ENCODE results near the gene ITGA7. TPM values are rescaled to one million over a fixed set of nuclear protein-coding genes. Genes with fewer than 3 reads are reported as not detected.

The ITGA7 gene
- polyA plus RNA-seq, 4 donors: 24.3 to 41.0 (median 29.2) TPM

DNA sequence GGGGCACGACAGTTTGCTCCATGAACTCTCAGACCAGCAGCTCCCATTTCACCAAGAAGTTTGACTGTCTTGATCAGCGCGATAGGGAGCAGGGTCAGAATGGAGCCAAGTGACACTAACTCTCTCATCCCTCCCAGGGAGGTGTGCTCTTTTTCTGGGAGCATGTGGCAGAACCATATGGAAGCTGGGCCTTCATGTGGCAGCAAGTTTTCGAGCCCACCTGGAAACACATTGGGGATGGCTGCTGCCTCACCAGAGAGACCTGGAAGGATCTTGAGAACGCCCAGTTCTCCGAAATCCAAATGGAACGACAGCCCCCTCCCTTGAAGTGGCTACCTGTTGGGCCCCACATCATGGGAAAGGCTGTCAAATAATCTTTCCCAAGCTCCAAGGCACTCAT, 24.0 kb downstream of the ITGA7 start:
- DNase-seq (ENCODE audit: low read depth in 4 of 4, low spot score in 3 of 4): no peak

DNA sequence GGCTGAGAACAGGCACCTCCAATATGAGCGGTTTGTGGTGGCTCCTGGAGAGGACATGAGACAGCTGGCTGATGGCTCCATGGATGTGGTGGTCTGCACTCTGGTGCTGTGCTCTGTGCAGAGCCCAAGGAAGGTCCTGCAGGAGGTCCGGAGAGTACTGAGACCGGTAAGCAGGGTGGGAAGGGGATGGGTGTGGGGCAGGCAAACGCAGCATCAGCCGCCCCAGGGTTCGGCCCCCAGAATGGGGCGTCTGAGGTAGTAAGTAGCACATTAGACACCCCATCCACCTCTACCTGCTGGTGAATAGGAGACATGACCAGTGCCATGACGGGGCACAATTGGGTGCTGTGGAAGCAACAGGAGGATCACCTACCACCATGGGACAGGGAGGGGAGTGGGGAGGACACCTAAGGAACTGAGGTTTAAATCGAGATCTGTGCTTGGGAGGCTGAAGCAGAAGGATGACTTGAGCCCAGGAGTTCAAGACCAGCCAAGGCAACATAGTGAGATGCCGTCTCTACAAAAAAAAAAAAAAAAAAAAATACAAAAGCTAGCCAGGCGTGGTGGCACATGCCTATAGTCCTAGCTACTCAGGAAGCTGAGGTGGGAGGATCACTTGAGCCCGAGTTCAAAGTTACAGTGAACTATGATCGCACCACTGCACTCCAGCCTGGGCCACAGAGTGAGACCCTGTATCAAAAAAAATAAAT, 25.5 kb downstream of the ITGA7 start:
- no peak for DNase-seq (ENCODE audit: low read depth in 4 of 4, low spot score in 3 of 4)

DNA sequence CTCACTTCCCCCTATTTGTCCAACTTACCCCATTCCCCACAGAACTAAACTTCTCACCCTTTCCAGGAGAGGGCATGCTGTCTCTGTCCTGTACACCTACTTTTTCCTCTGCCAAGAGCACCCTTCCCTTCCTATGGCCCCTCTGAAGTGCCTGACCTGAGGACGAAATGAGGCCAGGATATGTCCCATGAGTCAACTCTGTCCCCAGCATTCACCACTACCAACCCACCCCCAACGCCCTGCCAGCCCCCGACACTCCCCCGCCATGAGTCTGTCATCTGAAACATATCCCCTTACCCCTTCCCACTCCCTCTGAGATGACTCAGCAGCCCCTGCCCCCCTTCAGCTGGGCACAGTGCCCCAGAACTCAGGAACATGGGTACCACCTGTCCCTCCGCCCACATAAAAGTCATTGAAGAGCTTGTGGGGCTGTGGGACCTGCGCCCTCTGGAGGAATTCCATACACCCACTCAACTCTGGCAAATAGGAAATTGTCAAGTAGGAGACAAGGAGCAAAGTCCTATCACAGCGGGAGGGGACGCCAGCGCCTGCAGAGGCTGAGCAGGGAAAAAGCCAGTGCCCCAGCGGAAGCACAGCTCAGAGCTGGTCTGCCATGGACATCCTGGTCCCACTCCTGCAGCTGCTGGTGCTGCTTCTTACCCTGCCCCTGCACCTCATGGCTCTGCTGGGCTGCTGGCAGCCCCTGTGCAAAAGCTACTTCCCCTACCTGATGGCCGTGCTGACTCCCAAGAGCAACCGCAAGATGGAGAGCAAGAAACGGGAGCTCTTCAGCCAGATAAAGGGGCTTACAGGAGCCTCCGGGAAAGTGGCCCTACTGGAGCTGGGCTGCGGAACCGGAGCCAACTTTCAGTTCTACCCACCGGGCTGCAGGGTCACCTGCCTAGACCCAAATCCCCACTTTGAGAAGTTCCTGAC, 26.3 kb downstream of the ITGA7 start:
- peak; percentile 39 to 67 (median 55) for DNase-seq (ENCODE audit: low read depth in 4 of 4, low spot score in 3 of 4)

DNA sequence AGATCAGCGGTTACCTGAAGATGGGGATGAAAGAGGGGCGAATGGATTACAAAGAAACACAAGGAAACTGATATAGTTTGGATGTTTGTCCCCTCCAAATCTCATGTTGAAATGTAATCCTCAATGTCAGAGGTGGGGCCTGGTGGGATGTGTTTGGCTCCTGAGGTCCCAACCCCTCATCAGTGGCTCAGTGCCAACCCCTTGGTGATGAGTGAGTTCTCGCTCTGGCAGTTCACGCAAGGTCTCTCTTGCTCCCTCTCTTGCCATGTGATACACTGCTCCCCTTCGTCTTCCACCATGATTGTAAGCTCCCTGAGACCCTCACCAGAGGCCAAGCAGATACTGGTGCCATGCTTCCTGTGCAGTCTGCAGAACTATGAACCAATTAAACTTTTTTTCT, 28.0 kb downstream of the ITGA7 start:
- DNase-seq (ENCODE audit: low read depth in 4 of 4, low spot score in 3 of 4): no peak

DNA sequence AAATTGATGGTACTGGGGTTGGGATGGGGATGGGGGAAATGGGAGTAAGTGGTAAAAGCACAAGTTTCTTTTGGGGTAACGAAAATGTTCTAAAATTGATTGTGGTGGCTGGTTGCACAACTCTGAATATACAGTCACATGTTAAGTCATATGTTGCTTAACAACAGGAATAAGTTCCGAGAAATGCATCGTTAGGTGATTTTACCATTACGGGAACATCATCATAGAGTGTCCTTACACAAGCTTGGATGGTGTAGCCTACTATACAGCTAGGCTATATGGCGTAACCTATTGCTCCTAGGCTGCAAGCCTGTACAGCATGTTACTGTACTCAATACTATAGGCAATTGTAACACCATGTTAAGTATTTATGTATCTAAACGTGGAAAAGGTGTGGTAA, 31.0 kb downstream of the ITGA7 start:
- no peak for DNase-seq (ENCODE audit: low read depth in 4 of 4, low spot score in 3 of 4)

DNA sequence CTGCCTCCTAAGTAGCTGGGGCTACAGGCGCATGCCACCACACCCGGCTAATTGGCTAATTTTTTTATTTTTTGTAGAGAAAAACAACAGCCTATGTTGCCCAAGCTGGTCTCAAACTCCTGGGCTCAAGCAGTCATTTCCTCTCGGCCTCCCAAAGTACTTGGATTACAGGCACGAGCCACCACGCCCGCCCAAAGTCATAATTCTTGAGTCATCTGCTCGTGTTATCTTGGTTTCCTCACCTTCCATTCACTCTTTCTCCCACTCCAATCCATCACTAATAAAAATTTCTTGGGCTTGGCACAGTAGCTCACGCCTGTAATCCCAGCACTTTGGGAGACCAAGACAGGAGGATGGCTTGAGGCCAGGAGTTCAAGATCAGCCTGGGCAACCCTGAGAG, 32.0 kb downstream of the ITGA7 start:
- no peak for DNase-seq (ENCODE audit: low read depth in 4 of 4, low spot score in 3 of 4)

DNA sequence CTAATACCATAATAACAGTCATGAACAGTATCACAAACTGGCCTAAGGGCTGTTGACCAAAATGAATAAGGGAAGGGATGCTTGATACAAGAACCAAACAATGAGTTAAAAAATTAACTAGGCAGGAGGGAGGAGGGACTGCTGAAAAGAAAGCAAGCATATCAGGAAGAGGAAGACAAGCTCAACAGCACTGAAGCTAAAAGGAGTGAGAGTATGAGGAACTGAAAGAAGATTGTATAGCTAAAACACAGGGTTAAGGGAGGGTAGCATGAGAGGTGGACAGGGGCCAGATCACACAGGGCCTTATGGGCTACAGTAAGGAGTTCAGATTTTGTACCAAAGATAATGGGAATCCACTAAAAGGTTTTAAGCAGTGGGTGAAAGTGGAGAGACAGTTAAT, 34.1 kb downstream of the ITGA7 start:
- DNase-seq (ENCODE audit: low read depth in 4 of 4, low spot score in 3 of 4): no peak

DNA sequence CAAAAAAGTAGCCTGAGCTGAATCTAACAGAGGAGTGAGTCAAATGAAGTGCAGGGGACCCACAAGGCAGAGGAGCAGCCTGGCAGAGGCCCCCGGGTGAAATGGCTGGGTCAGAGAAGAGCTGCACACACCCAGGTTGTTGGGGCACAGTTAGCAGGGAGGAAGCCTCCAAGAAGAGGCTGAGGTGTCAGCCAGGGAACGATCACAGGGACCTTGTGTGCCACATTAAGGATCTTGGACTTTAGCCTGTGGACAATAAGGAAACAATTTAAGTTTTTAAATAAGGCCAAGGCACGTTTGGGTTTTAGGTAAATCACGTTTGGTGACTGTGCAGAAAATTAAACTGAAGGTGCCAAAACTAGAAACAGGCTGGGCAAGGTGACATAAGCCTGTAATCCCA, 36.0 kb downstream of the ITGA7 start:
- DNase-seq (ENCODE audit: low read depth in 4 of 4, low spot score in 3 of 4): no peak

DNA sequence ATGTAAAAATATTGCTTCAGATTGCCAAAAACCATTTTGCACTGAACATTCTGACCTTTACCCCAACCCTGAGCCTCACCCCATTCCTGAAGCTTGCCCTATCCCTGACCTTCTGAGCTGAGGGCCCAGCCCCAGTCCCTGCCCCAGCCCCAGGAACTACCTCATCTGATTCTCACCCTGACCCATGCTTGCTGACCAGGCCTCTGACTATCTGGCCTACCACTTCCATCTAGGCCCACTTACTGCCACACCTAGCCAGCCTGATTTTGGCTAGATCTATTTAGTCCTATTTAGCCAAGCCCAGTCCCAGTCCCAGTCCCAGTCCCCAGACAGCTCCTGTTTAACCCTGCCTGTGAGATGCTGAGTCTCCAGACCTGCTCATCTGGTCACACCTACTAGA, 37.4 kb downstream of the ITGA7 start:
- no peak for DNase-seq (ENCODE audit: low read depth in 4 of 4, low spot score in 3 of 4)

DNA sequence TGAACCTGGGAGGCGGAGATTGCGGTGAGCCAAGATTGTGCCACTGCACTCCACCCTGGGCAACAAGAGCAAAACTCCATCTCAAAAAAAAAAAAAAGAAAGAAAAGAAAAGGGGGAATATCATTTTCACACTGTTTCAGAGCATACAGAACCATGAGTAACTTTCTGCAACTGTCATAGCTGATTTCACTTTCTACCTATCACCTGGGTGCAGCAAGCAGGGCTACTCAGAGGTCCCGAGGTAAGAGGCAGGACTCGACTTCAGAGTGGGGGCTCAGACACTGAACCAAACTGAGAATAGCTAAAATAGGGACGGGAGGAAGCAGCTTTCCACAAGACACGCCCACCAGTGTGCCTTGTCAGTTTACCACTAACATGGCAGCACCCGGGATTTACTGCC, 41.2 kb downstream of the ITGA7 start:
- DNase-seq (ENCODE audit: low read depth in 4 of 4, low spot score in 3 of 4): no peak

DNA sequence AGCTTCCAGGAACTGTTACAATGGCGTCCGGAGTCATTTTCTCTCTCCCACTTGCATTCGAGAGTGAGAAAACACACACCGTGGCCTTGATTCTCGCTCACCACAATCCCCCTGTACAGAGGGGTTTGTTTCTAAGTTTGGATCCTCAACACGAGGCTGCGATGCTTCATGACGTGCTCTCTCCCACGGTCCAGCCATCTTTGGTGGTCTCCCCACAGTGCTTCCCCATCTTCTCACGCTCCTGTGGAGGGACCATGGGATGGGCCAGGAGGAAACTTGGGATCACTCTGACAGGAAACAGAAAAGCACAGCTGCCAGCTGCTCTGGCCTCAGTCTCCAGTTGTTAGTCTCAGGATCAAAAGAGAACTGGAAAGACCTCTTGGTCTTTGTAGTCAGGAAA, 42.9 kb downstream of the ITGA7 start:
- DNase-seq (ENCODE audit: low read depth in 4 of 4, low spot score in 3 of 4): no peak

DNA sequence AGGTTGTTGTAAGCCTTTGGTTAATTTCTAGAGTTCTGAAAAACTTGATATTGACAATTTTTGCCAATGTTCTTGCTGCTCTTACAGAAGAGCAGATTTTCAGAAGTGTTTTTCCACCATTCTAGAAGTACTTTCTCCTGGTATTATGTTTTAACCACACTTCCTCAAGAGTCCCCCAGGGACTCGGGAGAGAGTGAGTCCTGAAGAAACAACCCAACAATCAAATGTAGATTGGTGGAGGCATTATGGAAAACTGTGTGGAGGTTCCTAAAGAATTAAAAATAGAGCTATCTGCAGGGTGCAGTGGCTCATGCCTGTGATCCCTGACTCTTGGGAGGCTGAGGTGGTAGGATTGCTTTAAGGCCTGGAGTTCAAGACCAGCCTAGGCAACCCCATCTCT, 44.3 kb downstream of the ITGA7 start:
- no peak for DNase-seq (ENCODE audit: low read depth in 4 of 4, low spot score in 3 of 4)

DNA sequence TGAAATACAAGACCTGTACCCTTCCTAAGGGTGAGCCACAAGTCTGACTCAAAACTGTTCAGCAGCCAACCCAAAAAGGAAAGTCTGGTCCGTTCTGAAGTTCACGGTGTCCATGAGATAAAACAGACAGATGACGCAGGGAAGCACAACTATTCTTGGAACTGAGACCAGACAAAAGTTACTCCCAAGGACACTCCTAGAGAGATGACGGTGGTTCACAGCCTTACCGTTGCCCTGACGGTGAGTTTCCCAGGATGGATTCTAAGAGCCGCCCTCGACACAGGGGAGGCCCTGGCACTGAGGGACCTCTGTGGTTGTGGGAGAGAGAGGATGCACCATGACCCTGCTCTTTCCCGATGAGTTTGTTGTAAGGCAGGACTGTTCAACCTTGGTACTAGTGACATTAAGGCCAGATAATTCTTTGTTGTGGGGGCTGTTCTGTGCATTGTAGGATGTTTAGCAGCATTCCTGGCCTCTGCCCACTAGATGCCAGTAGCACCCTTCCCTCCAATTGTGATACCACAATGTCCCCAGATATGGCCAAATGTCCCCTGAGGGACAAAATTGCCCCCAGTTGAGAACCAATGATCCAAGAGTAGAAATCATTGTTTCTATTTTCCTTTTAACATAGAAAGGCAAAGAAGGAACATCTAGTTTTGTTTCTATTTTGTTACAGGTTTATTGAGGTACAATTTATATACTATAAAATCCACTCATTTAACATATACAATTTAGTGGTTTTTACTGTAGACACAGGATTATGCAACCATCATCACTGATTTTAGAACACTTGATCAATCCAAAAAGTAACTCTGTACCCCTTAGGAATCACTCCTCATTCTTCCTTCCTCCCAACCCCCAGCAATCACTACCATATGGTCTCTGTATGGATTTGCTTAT, 48.0 kb downstream of the ITGA7 start:
- DNase-seq (ENCODE audit: low read depth in 4 of 4, low spot score in 3 of 4): no peak

DNA sequence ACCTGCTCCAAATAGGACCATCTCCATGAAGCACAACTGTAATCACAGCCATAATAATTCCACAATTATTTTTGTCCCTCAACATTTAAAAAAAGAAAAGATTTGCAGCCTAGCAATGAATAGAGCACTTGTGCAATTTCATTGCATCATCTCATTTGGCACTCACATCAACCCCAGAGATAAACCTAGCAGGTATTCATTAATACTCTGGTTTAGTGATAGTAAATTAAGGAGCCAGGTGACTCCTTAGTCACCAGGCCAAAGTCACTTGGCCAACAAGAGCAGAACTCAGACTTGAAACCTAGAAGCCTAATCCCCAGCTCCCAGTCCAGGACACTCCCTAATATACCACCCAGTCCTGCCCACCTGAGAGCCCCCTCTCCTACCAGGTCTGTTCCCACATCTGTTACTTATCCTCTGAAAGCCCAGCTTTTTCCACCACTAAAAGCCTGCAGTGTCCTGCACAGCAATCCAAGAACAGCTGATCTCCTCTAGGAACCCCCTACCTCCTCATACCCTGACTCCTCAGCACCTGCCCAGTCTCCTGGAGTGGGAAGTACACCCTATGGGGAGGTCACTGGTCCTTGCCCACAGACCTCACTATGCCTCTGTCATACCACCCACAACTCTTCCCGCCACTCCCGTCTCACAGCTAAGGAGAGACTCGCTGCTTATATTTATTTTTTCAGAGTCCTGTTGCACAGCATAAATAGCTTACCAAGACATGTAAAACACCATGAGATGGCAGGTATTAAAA, 48.9 kb downstream of the ITGA7 start:
- no peak for DNase-seq (ENCODE audit: low read depth in 4 of 4, low spot score in 3 of 4)

DNA sequence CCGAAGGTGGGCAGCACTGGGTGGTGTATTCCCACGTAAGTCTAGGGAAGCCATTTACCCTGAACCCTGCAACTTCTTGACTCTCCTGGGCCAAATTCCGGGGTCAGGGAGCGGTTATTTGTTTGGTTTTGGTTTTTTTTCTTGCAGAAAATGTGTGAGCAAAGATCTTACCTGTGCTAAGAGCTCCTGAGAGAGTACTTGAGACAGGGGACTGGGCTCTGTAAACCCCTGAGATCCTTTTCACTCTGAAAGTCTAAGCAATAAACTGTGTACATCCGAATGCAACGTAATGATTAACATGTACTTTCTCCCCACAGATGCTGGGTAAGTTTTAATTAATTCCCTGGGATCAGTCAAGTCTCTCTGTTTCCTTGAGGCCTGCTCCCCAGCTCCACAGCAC, 49.5 kb downstream of the ITGA7 start:
- no peak for DNase-seq (ENCODE audit: low read depth in 4 of 4, low spot score in 3 of 4)

DNA sequence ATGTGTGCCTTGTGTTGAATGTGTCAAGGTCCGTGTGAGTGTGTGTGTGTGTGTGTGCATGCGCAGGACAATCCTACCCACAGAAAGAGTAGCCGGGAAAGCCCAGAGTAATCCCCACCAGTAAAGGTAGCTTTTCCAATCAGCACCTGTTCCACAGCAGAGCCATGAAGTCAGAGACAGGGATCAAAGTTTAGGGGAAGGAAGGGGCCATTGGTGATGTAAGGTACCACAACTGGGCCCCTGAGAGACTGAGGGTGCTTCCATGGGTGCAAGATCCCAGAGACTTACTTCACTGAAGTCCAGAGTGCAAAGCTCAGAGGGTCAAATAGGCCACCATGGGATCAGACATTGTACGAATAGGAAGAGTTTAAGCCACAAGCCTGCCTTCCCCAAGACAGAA, 50.5 kb downstream of the ITGA7 start:
- no peak for DNase-seq (ENCODE audit: low read depth in 4 of 4, low spot score in 3 of 4)

DNA sequence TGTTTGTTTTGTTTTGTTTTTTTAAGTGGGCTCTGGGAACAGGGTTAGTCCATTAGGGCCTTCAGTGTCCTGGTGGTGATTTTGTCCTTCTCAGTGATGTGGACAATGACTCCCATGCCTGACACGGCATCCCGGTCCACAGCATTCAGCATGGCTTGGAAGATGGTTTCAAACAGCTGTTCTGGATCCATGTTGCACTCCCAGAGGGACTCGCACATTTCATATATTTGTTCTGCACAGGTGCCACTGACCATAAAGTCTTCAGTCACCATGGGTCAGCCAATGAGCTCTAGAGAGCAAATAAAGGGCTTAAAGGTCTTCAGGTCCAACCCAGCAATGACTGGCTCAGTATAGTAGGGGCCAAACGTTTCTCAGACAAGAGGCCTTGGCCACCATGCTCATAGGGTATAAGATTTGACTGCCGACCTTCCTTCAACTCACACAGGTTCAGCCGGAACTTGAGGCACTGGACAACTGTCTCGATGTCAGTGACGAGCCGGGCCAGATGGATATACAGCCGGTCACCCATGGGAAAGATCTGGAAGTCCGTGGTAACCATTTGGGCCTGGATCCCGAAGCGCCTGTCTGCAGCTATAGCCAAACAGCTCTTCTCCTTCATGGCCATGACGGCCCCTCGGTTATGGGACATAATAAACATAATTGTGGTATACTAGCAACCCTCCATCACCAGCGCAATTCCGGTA, 53.0 kb downstream of the ITGA7 start:
- no peak for DNase-seq (ENCODE audit: low read depth in 4 of 4, low spot score in 3 of 4)

DNA sequence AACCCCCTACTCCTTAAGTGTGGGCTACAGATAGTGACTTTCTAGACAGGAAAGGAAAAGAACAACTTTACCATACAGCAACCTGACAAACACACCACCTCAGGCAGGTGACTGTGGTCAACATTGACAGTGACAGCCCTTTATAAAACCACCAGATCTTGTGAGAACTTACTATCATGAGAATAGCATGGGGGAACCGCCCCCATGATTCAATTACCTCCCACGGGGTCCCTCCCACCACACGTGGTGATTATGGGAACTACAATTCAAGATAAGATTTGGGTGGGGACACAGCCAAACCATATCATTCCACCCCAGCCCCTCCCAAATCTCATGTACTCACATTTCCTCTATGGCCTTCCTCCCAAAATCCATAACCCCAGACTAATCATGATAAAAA, 54.7 kb downstream of the ITGA7 start:
- DNase-seq (ENCODE audit: low read depth in 4 of 4, low spot score in 3 of 4): no peak

DNA sequence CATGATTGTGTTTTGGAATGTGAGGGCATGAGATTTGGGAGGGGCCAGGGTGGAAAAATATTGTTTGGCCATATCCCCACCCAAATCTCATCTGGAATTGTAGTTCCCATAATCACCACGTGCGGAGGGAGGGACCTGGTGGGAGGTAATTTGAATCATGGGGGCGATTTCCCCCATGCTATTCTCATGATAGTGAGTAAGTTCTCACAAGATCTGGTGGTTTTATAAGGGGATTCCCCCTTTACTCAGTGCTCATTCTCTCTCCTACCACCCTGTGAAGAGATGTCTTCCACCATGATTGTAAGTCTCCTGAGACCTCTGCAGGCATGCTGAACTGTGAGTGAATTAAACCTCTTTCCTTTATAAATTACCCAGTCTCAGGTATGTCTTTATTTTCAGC, 55.4 kb downstream of the ITGA7 start:
- DNase-seq (ENCODE audit: low read depth in 4 of 4, low spot score in 3 of 4): no peak

DNA sequence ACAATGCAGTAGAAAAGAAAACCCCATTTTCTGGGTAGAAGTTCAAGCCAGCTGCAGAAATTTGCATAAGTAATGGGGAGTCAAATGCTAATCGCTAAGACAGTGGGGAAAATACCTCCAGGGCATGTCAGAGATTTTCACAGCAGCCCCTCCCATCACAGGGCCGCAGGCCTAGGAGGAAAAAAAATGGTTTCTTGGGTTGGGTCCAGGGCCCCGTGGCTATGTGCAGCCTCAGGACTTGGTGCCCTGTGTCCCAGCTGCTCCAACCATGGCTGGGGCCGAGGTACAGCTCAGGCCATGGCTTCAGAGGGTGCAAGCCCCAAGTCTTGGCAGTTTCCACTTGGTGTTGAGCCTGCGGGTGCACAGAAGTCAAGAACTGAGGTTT, 56.4 kb downstream of the ITGA7 start:
- DNase-seq (ENCODE audit: low read depth in 4 of 4, low spot score in 3 of 4): no peak

All from right renal pelvis (tissue), 4 donors.